ENCODE measurements around the gene B3GALT6. TPM values are rescaled to one million over a fixed set of nuclear protein-coding genes. Genes with fewer than 3 reads are reported as not detected.

B3GALT6 gene
- polyA plus RNA-seq, 3 donors, result 1.9 to 8.8 (median 7.2) TPM

- intact Hi-C loops (cut with micrococcal nuclease), result loop anchor here (2.0 to 10.0 kb wide), 3 partner anchors 114 to 196 kb away; partner anchors contain the start of gene C1orf159 (in 2 of the 2)
- H3K4me1 ChIP-seq (ENCODE audit: control insufficient read depth in 1 of 2, insufficient read depth in 2 of 2, low read length in 2 of 2), result peaks cover 19 to 31% of the 10 kb centered on the region in 2 donors
Measured at GRCh38 chr1:1230656-1231399, 1.2 kb upstream of the B3GALT6 start.

More at GRCh38 chr1:1230656-1231399, 1.2 kb upstream of the B3GALT6 start:
- Histone ChIP-seq H3K79me2 (ENCODE audit: insufficient read depth, low read length) (peaks cover 77% of the 10 kb centered on the region), H3K36me3 (replicated peaks in 1 of 2; ENCODE audit: control insufficient read depth in 1 of 2, insufficient read depth in 2 of 2, low read length in 2 of 2) (peaks cover 34 to 38% of the 10 kb centered on the region in 2 donors), H2AFZ (ENCODE audit: insufficient read depth, low read depth, low read length, poor library complexity, severe bottlenecking) (peak overlapping the region; percentile 83), H3K27me3 (ENCODE audit: control insufficient read depth in 2 of 2, insufficient read depth in 2 of 2, low read length in 2 of 2) (no peaks in the 10 kb centered on the region), H3K9me3 (replicated peaks in 1 of 2; ENCODE audit: control insufficient read depth in 1 of 2, insufficient read depth in 1 of 2, low read length in 2 of 2) (no peaks in the 10 kb centered on the region), H3K27ac (ENCODE audit: low read depth in 1 of 2, low read length in 2 of 2) (peak overlapping the region; percentile 52 to 90), H3K9ac (ENCODE audit: insufficient read depth, low read length, poor library complexity, severe bottlenecking) (peak overlapping the region; percentile 97), H3K4me3 (replicated peaks in 1 of 3; ENCODE audit: low read depth in 2 of 3, low read length in 3 of 3) (peak overlapping the region; percentile 86 to 88 (median 87)), H3K4me2 (replicated peaks; ENCODE audit: extremely low read depth, low read length, poor library complexity, severe bottlenecking) (peak overlapping the region; percentile 90), H4K20me1 (ENCODE audit: insufficient read depth, low read length) (peaks cover 55% of the 10 kb centered on the region)
- no peaks in the 10 kb centered on the region for H3K27me3 Mint-ChIP-seq (ENCODE audit: low read depth in 3 of 3)
- peak overlapping the region; percentile 72 to 96 (median 86) for H3K27ac Mint-ChIP-seq
- H3K4me3 Mint-ChIP-seq, result peak overlapping the region; percentile 91 to 96
- peaks cover 30 to 51% of the 10 kb centered on the region in 2 donors for H3K36me3 Mint-ChIP-seq
- no peak for DNase-seq
- TF ChIP-seq, protein P1, sequence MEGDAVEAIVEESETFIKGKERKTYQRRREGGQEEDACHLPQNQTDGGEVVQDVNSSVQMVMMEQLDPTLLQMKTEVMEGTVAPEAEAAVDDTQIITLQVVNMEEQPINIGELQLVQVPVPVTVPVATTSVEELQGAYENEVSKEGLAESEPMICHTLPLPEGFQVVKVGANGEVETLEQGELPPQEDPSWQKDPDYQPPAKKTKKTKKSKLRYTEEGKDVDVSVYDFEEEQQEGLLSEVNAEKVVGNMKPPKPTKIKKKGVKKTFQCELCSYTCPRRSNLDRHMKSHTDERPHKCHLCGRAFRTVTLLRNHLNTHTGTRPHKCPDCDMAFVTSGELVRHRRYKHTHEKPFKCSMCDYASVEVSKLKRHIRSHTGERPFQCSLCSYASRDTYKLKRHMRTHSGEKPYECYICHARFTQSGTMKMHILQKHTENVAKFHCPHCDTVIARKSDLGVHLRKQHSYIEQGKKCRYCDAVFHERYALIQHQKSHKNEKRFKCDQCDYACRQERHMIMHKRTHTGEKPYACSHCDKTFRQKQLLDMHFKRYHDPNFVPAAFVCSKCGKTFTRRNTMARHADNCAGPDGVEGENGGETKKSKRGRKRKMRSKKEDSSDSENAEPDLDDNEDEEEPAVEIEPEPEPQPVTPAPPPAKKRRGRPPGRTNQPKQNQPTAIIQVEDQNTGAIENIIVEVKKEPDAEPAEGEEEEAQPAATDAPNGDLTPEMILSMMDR (IDR thresholded peaks at IDR 0.05), result no peak
- 15% methylated on average over 19 of the region's 24 CpGs for WGBS (ENCODE audit: insufficient coverage)
- peaks cover 33% of the 10 kb centered on the region for H3K4me1 Mint-ChIP-seq
- peaks cover 0 to 3% (median 0%) of the 10 kb centered on the region in 7 donors for H3K9me3 Mint-ChIP-seq

Data from CD14-positive monocyte (primary cell).